BJ (cell line): Measurements from ENCODE around the gene TJP3. TPM values are rescaled to one million over a fixed set of nuclear protein-coding genes. Genes with fewer than 3 reads are reported as not detected.
A peak's percentile ranks its signal among the peaks of the same experiment; 100 is the strongest.

Experiments
- CTCF ChIA-PET: fragments of 350-600 bp; formaldehyde crosslinking; extraction: SDS; loops from one replicate; lab custom pipeline; 2021; ENCODE audit warnings: antibody characterized with exemption, inconsistent platforms; lab: Yijun Ruan, JAX
- POLR2A ChIA-PET: fragments of 300-600 bp; sonication (Branson Sonifier 250); formaldehyde crosslinking; extraction: SDS; loops from one replicate; lab custom pipeline; 2021; ENCODE audit warnings: antibody characterized with exemption; lab: Charles Lee
- DNase-seq: peaks from one replicate; pipeline ENCODE4 v3.0.0-alpha.2; 2011; ENCODE audit warnings: low read depth
- H3K27me3 ChIP-seq: 2 replicates; pipeline ENCODE4 v1.6.0; 2011; ENCODE audit warnings: low read length; ENCODE audit not compliant: control insufficient read depth, insufficient read depth
- H3K36me3 ChIP-seq: 2 replicates; pipeline ENCODE4 v1.5.1; 2011; ENCODE audit warnings: low read length; ENCODE audit not compliant: control insufficient read depth, insufficient read depth
- H3K4me3 ChIP-seq: 2 replicates; pipeline ENCODE4 v1.5.1; 2011; ENCODE audit warnings: low read depth, mild to moderate bottlenecking, control low read depth, low read length
- CTCF ChIP-seq: IDR thresholded peaks from 2 replicates; pipeline ENCODE4 v1.5.1; 2011; ENCODE audit warnings: low read depth, mild to moderate bottlenecking, control low read depth, inconsistent platforms, low read length, moderate library complexity; ENCODE audit not compliant: insufficient read depth
- polyA plus RNA-seq: library from polyadenylated mRNA; depleted of rRNA; stranded (reverse); fragments of >200 nt; gene quantifications from 2 replicates; pipeline ENCODE4 v1.2.3, GENCODE V29; 2011

The TJP3 gene
- polyA plus RNA-seq, 1 experiment: not detected

GRCh38 chr19:3692141-3693024 lies 15.8 kb upstream of the TJP3 start:
- Histone ChIP-seq H3K4me3 (no peak overlapping the region), H3K36me3 (peaks cover 9% of the 10 kb centered on the region; the same call in 1 of the 2 replicates), H3K27me3 (no peaks in the 10 kb centered on the region)
- CTCF ChIA-PET: interaction anchor here (1.0 to 1.6 kb wide), 5 partner anchors 15 to 71 kb away, joined by 3 to 8 read pairs (median 4); no protein-coding TSS in a partner anchor
- TF ChIP-seq CTCF: peak; percentile 60
- POLR2A ChIA-PET: no interaction called here
- no peak for DNase-seq

- H3K27me3 ChIP-seq: no peaks in the 10 kb centered on the region
- ChIA-PET POLR2A (no interaction called here), CTCF (interaction anchor here (1.0 to 1.6 kb wide), 5 partner anchors 16 to 70 kb away, joined by 3 to 8 read pairs (median 4); no protein-coding TSS in a partner anchor)
- no peak overlapping the region for H3K4me3 ChIP-seq
- no peak for TF ChIP-seq CTCF
- no peak for DNase-seq
- peaks cover 10% of the 10 kb centered on the region; the same call in 1 of the 2 replicates for H3K36me3 ChIP-seq
These were observed 14.9 kb upstream of the TJP3 start for GRCh38 chr19:3693025-3693925.

- Histone ChIP-seq H3K27me3 (no peaks in the 10 kb centered on the region), H3K4me3 (no peak overlapping the region), H3K36me3 (peaks cover 10% of the 10 kb centered on the region; the same call in 1 of the 2 replicates)
- TF ChIP-seq CTCF: no peak
- no peak for DNase-seq
- CTCF ChIA-PET: interaction anchor here (1.1 kb wide), 1 partner anchor 28 kb away, joined by 3 read pairs; no protein-coding TSS in a partner anchor
- POLR2A ChIA-PET: no interaction called here
These were observed 13.6 kb upstream of the TJP3 start for GRCh38 chr19:3694361-3695123.

DNA sequence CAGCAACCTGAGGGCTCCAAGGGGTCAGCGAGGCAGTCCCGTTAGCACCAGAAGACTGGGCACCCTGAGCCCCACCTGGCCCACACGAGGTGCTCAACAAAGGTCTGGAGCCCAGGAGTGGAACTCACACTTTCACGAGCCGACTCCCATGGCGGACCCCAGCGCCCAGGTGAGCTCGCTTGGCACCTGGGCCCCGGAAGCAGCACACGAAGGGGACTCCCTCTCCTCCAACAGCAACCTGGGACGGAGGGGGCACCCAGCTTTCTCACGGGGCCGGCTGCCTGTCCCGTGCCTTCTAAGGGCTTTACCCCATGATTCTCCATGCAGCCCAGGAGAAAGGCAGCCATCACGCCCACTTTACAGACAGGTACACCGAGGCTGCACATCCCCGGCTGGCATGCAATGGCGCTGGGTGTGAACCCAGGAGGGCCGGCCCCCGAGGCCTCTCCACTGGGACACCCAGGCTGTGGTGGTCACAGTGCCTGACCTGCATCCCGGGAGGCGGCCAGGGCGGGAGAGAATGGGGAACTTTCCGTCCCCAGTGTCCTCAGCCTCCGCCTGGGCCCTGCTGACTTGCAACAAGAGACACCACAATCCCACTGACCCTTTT lies 13.0 kb upstream of the TJP3 start:
- CTCF ChIA-PET: interaction anchor here (1.0 to 1.3 kb wide), 2 partner anchors 11 to 41 kb away, joined by 3 to 5 read pairs; no protein-coding TSS in a partner anchor
- DNase-seq: no peak

More for the DNA sequence above, 13.0 kb upstream of the TJP3 start:
- Histone ChIP-seq H3K36me3 (peaks cover 10% of the 10 kb centered on the region; the same call in 1 of the 2 replicates), H3K27me3 (no peaks in the 10 kb centered on the region), H3K4me3 (no peak overlapping the region)
- TF ChIP-seq CTCF: no peak
- POLR2A ChIA-PET: no interaction called here
